Heart right ventricle (tissue), 16 donors: ENCODE results near the gene ANO4. TPM values are rescaled to one million over a fixed set of nuclear protein-coding genes. Genes with fewer than 3 reads are reported as not detected.

Source experiments
- ATAC-seq, 8 donors: fragments of 200-7000 bp; cut with Tn5 transposase; one replicate each; pipeline ENCODE4 v1.9.1; 2020; ENCODE audit warnings: mild to moderate bottlenecking in 8 of 8, moderate library complexity in 8 of 8, moderate number of reproducible peaks in 1 of 8
- DNase-seq, 2 donors: peaks; one replicate each; pipeline ENCODE4 v3.0.0-alpha.2; 2020
- H3K27ac ChIP-seq, 10 donors: fragments of 200-600 bp; sonication (generic) in 2 of 10; one replicate each; pipeline versions ENCODE4 v1.5.0 to v1.8.0; 2020 to 2022; ENCODE audit warnings: mild to moderate bottlenecking in 3 of 10
- H3K27me3 ChIP-seq, 7 donors: fragments of 200-600 bp; one replicate each; pipeline ENCODE4 v1.8.0; 2021 to 2022; ENCODE audit warnings: mild to moderate bottlenecking in 2 of 7
- H3K36me3 ChIP-seq, 9 donors: fragments of 200-600 bp; sonication (generic) in 1 of 9; one replicate each; pipeline versions ENCODE4 v1.5.0 to v1.8.0; 2020 to 2022; ENCODE audit warnings: mild to moderate bottlenecking in 2 of 9
- H3K4me1 ChIP-seq, 9 donors: fragments of 200-600 bp; sonication (generic) in 1 of 9; one replicate each; pipeline versions ENCODE4 v1.5.0 to v1.8.0; 2020 to 2022; ENCODE audit warnings: mild to moderate bottlenecking in 4 of 9
- H3K4me3 ChIP-seq, 10 donors: fragments of 200-600 bp; sonication (generic) in 2 of 10; one replicate each; pipeline versions ENCODE4 v1.5.0 to v1.8.0; 2020 to 2022; ENCODE audit warnings: mild to moderate bottlenecking in 7 of 10, moderate library complexity in 2 of 10
- H3K9me3 ChIP-seq, 11 donors: fragments of 200-600 bp in 10 of 11; sonication (generic) in 2 of 11; one replicate each; pipeline versions ENCODE4 v1.5.0 to v1.8.0; 2013 to 2022; ENCODE audit warnings: mild to moderate bottlenecking in 2 of 11, control low read depth in 1 of 11, moderate library complexity in 1 of 11
- WGBS, 2 donors: extraction: QIAGEN DNeasy Blood & Tissue Kit; methylation state at CpG; one replicate each; pipeline ENCODE4 v1.1.7; 2013; ENCODE audit warnings: inconsistent platforms in 1 of 2; 5-methylcytosine and 5-hydroxymethylcytosine counted together
- intact Hi-C, 10 donors: fragments of 100-400 bp; cut with DNase I; formaldehyde crosslinking; loops; one replicate each; pipeline versions ENCODE4 v1.11.1 to v1.14.2; 2022
- polyA plus RNA-seq, 2 donors: library from polyadenylated mRNA; stranded (reverse); fragments of 200-250 nt; gene quantifications; one replicate each; pipeline ENCODE4 v1.2.3, GENCODE V29; 2013
- total RNA-seq, 10 donors: library from RNA; stranded (reverse); fragmentation: NEBNext Ultra II Directional in 3 of 10; extraction: Animal tissue kit (Norgen Biotek cat#: 25700) in 3 of 10; gene quantifications; one replicate each; pipeline versions ENCODE4 v1.2.1 to v1.2.4, GENCODE V29; 2021 to 2023
- TF ChIP-seq, protein P1 (sequence below), 9 donors: fragments of 200-600 bp; sonication (generic) in 2 of 9; IDR thresholded peaks; one replicate each; pipeline versions ENCODE4 v1.5.0 to v1.8.0; 2021 to 2022; ENCODE audit warnings: antibody characterized with exemption in 9 of 9, mild to moderate bottlenecking in 5 of 9, moderate library complexity in 1 of 9
- donor health status: Arrhythmogenic right ventricular cardiomyopathy.
- donor health status: ischemic (EF 13 %, LVEDD 7.1; RV severe dilation, severe dysfunction).
- donor health status: healthy with polysubstance abuse.
- donor health status: DM: no; HTN: yes; CAD: no.
- donor health status: DM: no; HTN: no; CAD: no.
- donor health status: ischemic (EF 25% LVEDD 6.9; RV normal size, moderate dysfunction).
- donor health status: ischemic (EF 25% LVEDD 5.7; RV mildly dilated, moderate dysfunction).
- donor health status: healthy.
- donor health status: DM: yes; HTN: yes; CAD: no.
- donor health status: Ischemic cardiomyopathy.
- donor health status: ischemic (EF 35%, LVEDD 5.7; RV mildly dilated, moderate dysfunction).
- donor health status: nonischemic (EF 11% LVEDD 7.7; RV severe dilation, severe dysfunction).
- donor health status: DM: yes; HTN: yes; CAD: no.
- donor health status: PGD.
- donor health status: ischemic (EF 29% LVEDD 5.4; RV normal size, mild dysfunction).
- donor health status: nonischemic (EF 23%, LVEDD 6.1; RV moderate dilation, normal function).

The ANO4 gene
- total and polyA plus RNA-seq, 12 donors = 0.08 to 0.45 (median 0.19) TPM; not detected in 5

DNA sequence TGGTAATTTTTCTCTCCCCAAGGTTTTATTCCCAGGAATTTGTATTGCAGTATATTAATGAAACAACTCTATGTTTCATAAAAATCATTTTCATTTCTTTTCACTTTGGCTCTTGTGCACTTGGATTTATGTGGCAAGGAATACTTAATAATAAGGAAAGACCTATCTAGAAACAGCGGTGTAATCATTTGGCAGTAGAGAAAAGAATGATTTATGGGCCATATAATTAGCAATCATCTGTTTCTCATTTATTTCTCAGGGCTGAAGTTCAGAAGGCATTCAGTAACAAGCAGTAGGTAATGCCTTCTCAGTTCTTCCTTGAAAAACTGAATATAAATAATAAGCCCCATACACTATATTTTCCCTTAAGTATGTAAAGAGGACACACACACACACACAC is 172.6 kb downstream of the ANO4 start:
- no peak for DNase-seq
- TF ChIP-seq, protein P1, sequence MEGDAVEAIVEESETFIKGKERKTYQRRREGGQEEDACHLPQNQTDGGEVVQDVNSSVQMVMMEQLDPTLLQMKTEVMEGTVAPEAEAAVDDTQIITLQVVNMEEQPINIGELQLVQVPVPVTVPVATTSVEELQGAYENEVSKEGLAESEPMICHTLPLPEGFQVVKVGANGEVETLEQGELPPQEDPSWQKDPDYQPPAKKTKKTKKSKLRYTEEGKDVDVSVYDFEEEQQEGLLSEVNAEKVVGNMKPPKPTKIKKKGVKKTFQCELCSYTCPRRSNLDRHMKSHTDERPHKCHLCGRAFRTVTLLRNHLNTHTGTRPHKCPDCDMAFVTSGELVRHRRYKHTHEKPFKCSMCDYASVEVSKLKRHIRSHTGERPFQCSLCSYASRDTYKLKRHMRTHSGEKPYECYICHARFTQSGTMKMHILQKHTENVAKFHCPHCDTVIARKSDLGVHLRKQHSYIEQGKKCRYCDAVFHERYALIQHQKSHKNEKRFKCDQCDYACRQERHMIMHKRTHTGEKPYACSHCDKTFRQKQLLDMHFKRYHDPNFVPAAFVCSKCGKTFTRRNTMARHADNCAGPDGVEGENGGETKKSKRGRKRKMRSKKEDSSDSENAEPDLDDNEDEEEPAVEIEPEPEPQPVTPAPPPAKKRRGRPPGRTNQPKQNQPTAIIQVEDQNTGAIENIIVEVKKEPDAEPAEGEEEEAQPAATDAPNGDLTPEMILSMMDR (IDR thresholded peaks at IDR 0.05) = no peak
- no peaks in the 10 kb centered on the region for H3K36me3 ChIP-seq
- 78 to 94% methylated on average over 1 of the region's 1 CpG for WGBS, 2 donors
- H3K27ac ChIP-seq = no peak overlapping the region
- no peak overlapping the region for H3K4me3 ChIP-seq
- no peaks in the 10 kb centered on the region for H3K9me3 ChIP-seq
- ATAC-seq = no peak
- intact Hi-C loops = no loop called here
- H3K27me3 ChIP-seq = no peaks in the 10 kb centered on the region
- no peaks in the 10 kb centered on the region for H3K4me1 ChIP-seq

DNA sequence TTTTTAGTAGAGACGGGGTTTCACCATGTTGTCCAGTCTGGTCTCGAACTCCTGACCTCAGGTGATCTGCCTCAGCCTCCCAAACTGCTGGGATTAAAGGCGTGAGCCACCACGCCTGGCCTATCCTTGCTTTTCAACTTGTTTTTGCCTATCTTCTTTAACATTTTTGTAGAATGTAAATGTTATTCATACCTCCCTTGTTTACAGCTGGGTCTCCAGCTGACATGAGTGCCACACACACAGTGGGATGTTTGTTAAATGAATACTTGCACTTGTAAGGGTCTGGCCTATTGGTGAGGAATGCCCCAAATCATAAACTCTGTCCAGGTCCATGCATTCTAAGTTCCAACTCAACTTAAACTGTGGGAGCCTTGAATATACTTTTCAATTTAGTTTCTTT is 176.3 kb downstream of the ANO4 start:
- no peaks in the 10 kb centered on the region for H3K27me3 ChIP-seq
- no peak overlapping the region for H3K4me3 ChIP-seq
- WGBS, 2 donors = 80 to 83% methylated on average over 4 of the region's 4 CpGs
- intact Hi-C loops = no loop called here
- no peaks in the 10 kb centered on the region for H3K4me1 ChIP-seq
- no peak for ATAC-seq
- H3K36me3 ChIP-seq = no peaks in the 10 kb centered on the region
- no peak for DNase-seq
- H3K9me3 ChIP-seq = no peaks in the 10 kb centered on the region
- TF ChIP-seq, protein P1 (IDR thresholded peaks at IDR 0.05) = no peak
- H3K27ac ChIP-seq = no peak overlapping the region

DNA sequence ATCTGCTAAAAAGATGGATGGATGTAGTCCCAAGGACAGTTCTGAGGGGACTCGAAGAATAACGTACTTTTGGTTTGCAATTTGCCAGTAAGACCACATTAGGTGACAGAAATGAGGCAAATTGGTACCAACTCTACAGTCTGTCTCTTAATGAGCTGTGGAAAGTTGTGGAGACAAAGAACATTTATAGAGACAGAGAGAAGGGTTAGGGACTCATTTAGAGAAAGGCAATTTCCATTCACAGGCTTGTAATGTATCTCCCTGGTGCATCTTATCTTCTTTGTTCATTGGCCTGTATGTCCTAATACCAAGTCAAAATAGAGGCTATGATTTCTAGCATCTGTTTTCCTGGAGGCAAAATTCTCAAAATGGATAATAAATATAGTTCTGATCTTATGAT is 177.5 kb downstream of the ANO4 start:
- WGBS, 2 donors = 86 to 91% methylated on average over 2 of the region's 2 CpGs
- Histone ChIP-seq H3K36me3 (no peaks in the 10 kb centered on the region), H3K27me3 (no peaks in the 10 kb centered on the region), H3K4me1 (no peaks in the 10 kb centered on the region), H3K4me3 (no peak overlapping the region), H3K27ac (no peak overlapping the region), H3K9me3 (peaks cover 0 to 7% (median 0%) of the 10 kb centered on the region in 11 donors)
- DNase-seq = no peak
- intact Hi-C loops = no loop called here
- TF ChIP-seq, protein P1 (IDR thresholded peaks at IDR 0.05) = no peak
- no peak for ATAC-seq

DNA sequence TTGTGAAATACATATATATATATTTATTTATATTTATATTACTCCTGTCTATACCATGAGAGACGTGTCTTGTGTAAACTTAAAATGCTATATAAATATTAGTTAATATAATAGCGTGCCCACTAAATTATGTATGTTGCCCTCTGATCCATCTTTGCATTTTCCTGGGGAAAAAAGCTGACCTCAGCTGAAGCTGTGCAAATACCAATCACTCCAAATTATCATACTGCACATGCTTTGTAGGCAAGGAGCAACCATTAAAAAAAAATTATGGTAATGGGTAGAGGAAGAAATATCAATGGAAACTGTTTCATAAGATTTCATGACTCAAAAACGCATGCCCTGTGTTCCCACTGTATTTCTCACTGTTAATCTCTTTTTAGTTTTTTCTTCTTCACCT is 179.8 kb downstream of the ANO4 start:
- DNase-seq = no peak

More for the DNA sequence above, 179.8 kb downstream of the ANO4 start:
- Histone ChIP-seq H3K36me3 (no peaks in the 10 kb centered on the region), H3K27ac (no peak overlapping the region), H3K27me3 (no peaks in the 10 kb centered on the region), H3K4me3 (no peak overlapping the region), H3K4me1 (no peaks in the 10 kb centered on the region), H3K9me3 (peaks cover 0 to 7% (median 0%) of the 10 kb centered on the region in 11 donors)
- 84 to 86% methylated on average over 3 of the region's 3 CpGs for WGBS, 2 donors
- intact Hi-C loops = no loop called here
- no peak for ATAC-seq
- TF ChIP-seq, protein P1 (IDR thresholded peaks at IDR 0.05) = no peak
